SK-N-SH treated with all-trans-retinoic acid at 6 μM for 48 hours (cell line): ENCODE results near the gene SARS2.

ENCODE experiments used
- ATAC-seq: fragments of 200-7000 bp; cut with Tn5 transposase; 3 replicates; pipeline ENCODE4 v1.9.1; 2020; ENCODE audit warnings: mild to moderate bottlenecking, moderate library complexity
- ARNTL ChIP-seq: fragments of 450-650 bp; formaldehyde crosslinking; IDR thresholded peaks from 2 replicates; pipeline ENCODE4 v1.5.0; 2020; ENCODE audit warnings: low read depth, mild to moderate bottlenecking, moderate library complexity, borderline replicate concordance
- BACH2 ChIP-seq: fragments of 250-450 bp; sonication (Bioruptor Pico); IDR thresholded peaks from 2 replicates; pipeline ENCODE4 v1.9.0; 2021; ENCODE audit warnings: mild to moderate bottlenecking, borderline replicate concordance
- CSDC2 ChIP-seq: fragments of 250-450 bp; sonication (Bioruptor Pico); IDR thresholded peaks from 2 replicates; pipeline ENCODE4 v1.5.0; 2020; ENCODE audit warnings: mild to moderate bottlenecking, moderate library complexity
- ESRRG ChIP-seq: fragments of 250-450 bp; sonication (Bioruptor Pico); IDR thresholded peaks from 2 replicates; pipeline ENCODE4 v1.6.1; 2021; ENCODE audit warnings: mild to moderate bottlenecking
- GLIS3 ChIP-seq: fragments of 250-450 bp; sonication (Bioruptor Pico); IDR thresholded peaks from 2 replicates; pipeline ENCODE4 v1.5.0; 2020; ENCODE audit warnings: mild to moderate bottlenecking, moderate library complexity
- OSR1 ChIP-seq: fragments of 250-450 bp; sonication (Bioruptor Pico); IDR thresholded peaks from 2 replicates; pipeline ENCODE4 v1.8.0; 2022; ENCODE audit warnings: moderate library complexity, mild to moderate bottlenecking, inconsistent platforms
- RARB ChIP-seq: fragments of 250-450 bp; sonication (Bioruptor Pico); IDR thresholded peaks from 2 replicates; pipeline ENCODE4 v1.8.0; 2021; ENCODE audit warnings: mild to moderate bottlenecking, moderate library complexity
- TCF4 ChIP-seq: fragments of 250-450 bp; sonication (Bioruptor Pico); IDR thresholded peaks from 2 replicates; pipeline ENCODE4 v1.8.0; 2021; ENCODE audit warnings: mild to moderate bottlenecking, moderate library complexity, borderline replicate concordance
- TOX ChIP-seq: fragments of 250-450 bp; sonication (Bioruptor Pico); IDR thresholded peaks from 2 replicates; pipeline ENCODE4 v1.8.0; 2021; ENCODE audit warnings: mild to moderate bottlenecking, moderate library complexity, borderline replicate concordance
- ZC3H10 ChIP-seq: fragments of 250-450 bp; sonication (Bioruptor Pico); IDR thresholded peaks from 2 replicates; pipeline ENCODE4 v1.5.1; 2021; ENCODE audit warnings: mild to moderate bottlenecking, moderate library complexity
- ZFP3 ChIP-seq: fragments of 250-450 bp; sonication (Bioruptor Pico); IDR thresholded peaks from 2 replicates; pipeline ENCODE4 v1.5.0; 2020; ENCODE audit warnings: mild to moderate bottlenecking, moderate library complexity
- ZFP30 ChIP-seq: fragments of 450-650 bp; formaldehyde crosslinking; IDR thresholded peaks from 2 replicates; pipeline ENCODE4 v1.5.0; 2022; ENCODE audit warnings: mild to moderate bottlenecking, moderate library complexity
- ZNF565 ChIP-seq: fragments of 450-650 bp; formaldehyde crosslinking; conservative IDR thresholded peaks from 2 replicates; pipeline ENCODE4 v1.5.0; 2020; ENCODE audit warnings: low read depth, mild to moderate bottlenecking, moderate library complexity
- ZNF70 ChIP-seq: fragments of 450-650 bp; formaldehyde crosslinking; IDR thresholded peaks from 2 replicates; pipeline ENCODE4 v1.5.0; 2020; ENCODE audit warnings: mild to moderate bottlenecking, moderate library complexity
- ZNF8 ChIP-seq: fragments of 450-650 bp; formaldehyde crosslinking; IDR thresholded peaks from 2 replicates; pipeline ENCODE4 v1.5.0; 2020; ENCODE audit warnings: mild to moderate bottlenecking, moderate library complexity
- TF ChIP-seq, protein P1 (sequence below): fragments of 250-450 bp; sonication (Bioruptor Pico); IDR thresholded peaks from 2 replicates; pipeline ENCODE4 v1.5.0; 2020; ENCODE audit warnings: mild to moderate bottlenecking, moderate library complexity
- TF ChIP-seq, protein P2 (sequence below): fragments of 250-450 bp; sonication (Bioruptor Pico); IDR thresholded peaks from 2 replicates; pipeline ENCODE4 v1.5.1; 2020; ENCODE audit warnings: low read depth, mild to moderate bottlenecking, moderate library complexity
- TF ChIP-seq, protein P3 (sequence below): fragments of 250-450 bp; sonication (Bioruptor Pico); IDR thresholded peaks from 2 replicates; pipeline ENCODE4 v1.8.0; 2020; ENCODE audit warnings: mild to moderate bottlenecking, moderate library complexity, borderline replicate concordance
- TF ChIP-seq, protein P4 (sequence below): fragments of 250-450 bp; sonication (Bioruptor Pico); IDR thresholded peaks from 2 replicates; pipeline ENCODE4 v1.5.1; 2021; ENCODE audit warnings: mild to moderate bottlenecking, moderate library complexity
- TF ChIP-seq, protein P5 (sequence below): fragments of 250-450 bp; sonication (Bioruptor Pico); IDR thresholded peaks from 2 replicates; pipeline ENCODE4 v1.8.0; 2021; ENCODE audit warnings: low read depth, mild to moderate bottlenecking, moderate library complexity, borderline replicate concordance

The SARS2 gene

DNA sequence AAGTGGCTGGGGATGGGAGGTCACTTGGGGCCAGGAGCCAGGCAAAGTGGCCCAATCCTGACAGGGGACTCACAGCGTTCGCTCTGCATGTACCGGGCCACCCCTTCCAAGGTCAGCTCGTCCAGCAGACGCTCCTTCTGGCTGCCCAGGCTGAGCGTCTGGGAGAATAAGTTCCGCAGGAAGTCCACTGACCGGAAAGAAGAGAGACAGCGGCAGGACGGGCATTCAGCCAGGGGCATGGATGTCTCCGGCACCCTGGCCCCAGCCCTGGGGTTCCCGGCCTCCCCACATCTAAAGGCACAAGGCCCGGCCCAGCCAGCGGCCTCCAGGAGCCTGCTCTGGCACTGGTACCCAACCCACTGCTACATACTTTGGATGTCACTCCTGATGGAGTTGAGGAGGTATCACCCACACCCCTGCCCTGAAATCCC is 37.2 kb downstream of the SARS2 start:
- ATAC-seq = no peak
- TF ChIP-seq ZNF70 (CRISPR knock-in tag) (no peak), ZFP3 (CRISPR knock-in tag) (no peak)
- TF ChIP-seq, protein P1, sequence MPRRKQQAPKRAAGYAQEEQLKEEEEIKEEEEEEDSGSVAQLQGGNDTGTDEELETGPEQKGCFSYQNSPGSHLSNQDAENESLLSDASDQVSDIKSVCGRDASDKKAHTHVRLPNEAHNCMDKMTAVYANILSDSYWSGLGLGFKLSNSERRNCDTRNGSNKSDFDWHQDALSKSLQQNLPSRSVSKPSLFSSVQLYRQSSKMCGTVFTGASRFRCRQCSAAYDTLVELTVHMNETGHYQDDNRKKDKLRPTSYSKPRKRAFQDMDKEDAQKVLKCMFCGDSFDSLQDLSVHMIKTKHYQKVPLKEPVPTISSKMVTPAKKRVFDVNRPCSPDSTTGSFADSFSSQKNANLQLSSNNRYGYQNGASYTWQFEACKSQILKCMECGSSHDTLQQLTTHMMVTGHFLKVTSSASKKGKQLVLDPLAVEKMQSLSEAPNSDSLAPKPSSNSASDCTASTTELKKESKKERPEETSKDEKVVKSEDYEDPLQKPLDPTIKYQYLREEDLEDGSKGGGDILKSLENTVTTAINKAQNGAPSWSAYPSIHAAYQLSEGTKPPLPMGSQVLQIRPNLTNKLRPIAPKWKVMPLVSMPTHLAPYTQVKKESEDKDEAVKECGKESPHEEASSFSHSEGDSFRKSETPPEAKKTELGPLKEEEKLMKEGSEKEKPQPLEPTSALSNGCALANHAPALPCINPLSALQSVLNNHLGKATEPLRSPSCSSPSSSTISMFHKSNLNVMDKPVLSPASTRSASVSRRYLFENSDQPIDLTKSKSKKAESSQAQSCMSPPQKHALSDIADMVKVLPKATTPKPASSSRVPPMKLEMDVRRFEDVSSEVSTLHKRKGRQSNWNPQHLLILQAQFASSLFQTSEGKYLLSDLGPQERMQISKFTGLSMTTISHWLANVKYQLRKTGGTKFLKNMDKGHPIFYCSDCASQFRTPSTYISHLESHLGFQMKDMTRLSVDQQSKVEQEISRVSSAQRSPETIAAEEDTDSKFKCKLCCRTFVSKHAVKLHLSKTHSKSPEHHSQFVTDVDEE (CRISPR knock-in tag) = no peak
- TF ChIP-seq, all 23 proteins: peak for 0

DNA sequence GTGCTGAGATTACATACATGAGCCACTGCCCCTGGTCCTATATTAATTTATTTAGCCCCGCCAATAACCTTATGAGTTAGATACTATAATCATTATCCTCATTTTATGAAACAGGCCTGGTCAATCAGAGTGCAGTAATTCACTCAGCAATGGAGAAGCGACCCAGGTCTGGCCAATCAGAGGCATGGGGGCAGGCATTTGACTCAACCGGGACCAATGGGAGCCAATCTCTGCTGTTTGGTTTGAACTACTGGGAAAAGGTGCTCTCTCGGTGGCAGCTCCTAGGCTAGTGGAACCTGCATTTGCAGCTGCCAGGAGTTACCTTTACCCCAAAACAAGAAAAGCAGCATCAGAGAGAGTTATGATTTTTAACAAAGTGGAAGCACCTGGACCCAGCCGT is 37.7 kb downstream of the SARS2 start:
- ATAC-seq = no peak
- TF ChIP-seq TOX (CRISPR knock-in tag) = no peak
- TF ChIP-seq ZNF565 (CRISPR knock-in tag) = no peak
- TF ChIP-seq, protein P2, sequence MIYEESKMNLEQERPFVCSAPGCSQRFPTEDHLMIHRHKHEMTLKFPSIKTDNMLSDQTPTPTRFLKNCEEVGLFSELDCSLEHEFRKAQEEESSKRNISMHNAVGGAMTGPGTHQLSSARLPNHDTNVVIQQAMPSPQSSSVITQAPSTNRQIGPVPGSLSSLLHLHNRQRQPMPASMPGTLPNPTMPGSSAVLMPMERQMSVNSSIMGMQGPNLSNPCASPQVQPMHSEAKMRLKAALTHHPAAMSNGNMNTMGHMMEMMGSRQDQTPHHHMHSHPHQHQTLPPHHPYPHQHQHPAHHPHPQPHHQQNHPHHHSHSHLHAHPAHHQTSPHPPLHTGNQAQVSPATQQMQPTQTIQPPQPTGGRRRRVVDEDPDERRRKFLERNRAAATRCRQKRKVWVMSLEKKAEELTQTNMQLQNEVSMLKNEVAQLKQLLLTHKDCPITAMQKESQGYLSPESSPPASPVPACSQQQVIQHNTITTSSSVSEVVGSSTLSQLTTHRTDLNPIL (CRISPR knock-in tag) = no peak
- TF ChIP-seq TCF4 (CRISPR knock-in tag) = no peak
- TF ChIP-seq OSR1 = no peak
- no peak for TF ChIP-seq BACH2 (CRISPR knock-in tag)
- TF ChIP-seq, protein P3, sequence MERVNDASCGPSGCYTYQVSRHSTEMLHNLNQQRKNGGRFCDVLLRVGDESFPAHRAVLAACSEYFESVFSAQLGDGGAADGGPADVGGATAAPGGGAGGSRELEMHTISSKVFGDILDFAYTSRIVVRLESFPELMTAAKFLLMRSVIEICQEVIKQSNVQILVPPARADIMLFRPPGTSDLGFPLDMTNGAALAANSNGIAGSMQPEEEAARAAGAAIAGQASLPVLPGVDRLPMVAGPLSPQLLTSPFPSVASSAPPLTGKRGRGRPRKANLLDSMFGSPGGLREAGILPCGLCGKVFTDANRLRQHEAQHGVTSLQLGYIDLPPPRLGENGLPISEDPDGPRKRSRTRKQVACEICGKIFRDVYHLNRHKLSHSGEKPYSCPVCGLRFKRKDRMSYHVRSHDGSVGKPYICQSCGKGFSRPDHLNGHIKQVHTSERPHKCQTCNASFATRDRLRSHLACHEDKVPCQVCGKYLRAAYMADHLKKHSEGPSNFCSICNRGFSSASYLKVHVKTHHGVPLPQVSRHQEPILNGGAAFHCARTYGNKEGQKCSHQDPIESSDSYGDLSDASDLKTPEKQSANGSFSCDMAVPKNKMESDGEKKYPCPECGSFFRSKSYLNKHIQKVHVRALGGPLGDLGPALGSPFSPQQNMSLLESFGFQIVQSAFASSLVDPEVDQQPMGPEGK (CRISPR knock-in tag) = no peak
- TF ChIP-seq ESRRG (CRISPR knock-in tag) = no peak
- no peak for TF ChIP-seq ZNF8 (CRISPR knock-in tag)
- no peak for TF ChIP-seq RARB (CRISPR knock-in tag)
- TF ChIP-seq, protein P4, sequence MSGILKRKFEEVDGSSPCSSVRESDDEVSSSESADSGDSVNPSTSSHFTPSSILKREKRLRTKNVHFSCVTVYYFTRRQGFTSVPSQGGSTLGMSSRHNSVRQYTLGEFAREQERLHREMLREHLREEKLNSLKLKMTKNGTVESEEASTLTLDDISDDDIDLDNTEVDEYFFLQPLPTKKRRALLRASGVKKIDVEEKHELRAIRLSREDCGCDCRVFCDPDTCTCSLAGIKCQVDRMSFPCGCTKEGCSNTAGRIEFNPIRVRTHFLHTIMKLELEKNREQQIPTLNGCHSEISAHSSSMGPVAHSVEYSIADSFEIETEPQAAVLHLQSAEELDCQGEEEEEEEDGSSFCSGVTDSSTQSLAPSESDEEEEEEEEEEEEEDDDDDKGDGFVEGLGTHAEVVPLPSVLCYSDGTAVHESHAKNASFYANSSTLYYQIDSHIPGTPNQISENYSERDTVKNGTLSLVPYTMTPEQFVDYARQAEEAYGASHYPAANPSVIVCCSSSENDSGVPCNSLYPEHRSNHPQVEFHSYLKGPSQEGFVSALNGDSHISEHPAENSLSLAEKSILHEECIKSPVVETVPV = no peak
- TF ChIP-seq, protein P1 (CRISPR knock-in tag) = no peak
- no peak for TF ChIP-seq CSDC2 (CRISPR knock-in tag)
- TF ChIP-seq ZC3H10 = no peak
- no peak for TF ChIP-seq GLIS3
- no peak for TF ChIP-seq ZNF70 (CRISPR knock-in tag)
- no peak for TF ChIP-seq ZFP30
- no peak for TF ChIP-seq ZFP3 (CRISPR knock-in tag)

DNA sequence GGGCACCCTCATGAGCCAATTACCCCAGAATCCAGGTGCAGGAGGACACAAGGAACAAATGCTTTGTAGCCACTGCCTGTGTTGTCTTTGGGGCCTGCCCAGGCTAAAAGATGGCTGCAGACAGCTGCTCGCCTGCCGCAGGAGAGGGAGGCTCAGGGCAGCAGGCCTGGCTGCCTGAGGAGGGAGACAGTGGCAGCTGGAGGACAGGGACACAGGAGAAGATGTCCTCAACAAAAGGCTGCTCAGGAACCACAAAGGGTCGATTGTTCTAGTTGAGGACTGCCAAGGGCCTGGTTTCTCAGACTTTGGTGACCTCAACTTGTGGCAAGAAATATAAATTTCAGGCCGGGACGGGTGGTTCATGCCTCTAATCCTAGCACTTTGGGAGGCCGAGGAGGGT is 38.8 kb downstream of the SARS2 start:
- TF ChIP-seq BACH2 (CRISPR knock-in tag) = no peak
- no peak for TF ChIP-seq GLIS3
- TF ChIP-seq ZC3H10 = no peak
- TF ChIP-seq ZFP3 (CRISPR knock-in tag) = no peak
- TF ChIP-seq, protein P2 (CRISPR knock-in tag) = no peak
- TF ChIP-seq, protein P5, sequence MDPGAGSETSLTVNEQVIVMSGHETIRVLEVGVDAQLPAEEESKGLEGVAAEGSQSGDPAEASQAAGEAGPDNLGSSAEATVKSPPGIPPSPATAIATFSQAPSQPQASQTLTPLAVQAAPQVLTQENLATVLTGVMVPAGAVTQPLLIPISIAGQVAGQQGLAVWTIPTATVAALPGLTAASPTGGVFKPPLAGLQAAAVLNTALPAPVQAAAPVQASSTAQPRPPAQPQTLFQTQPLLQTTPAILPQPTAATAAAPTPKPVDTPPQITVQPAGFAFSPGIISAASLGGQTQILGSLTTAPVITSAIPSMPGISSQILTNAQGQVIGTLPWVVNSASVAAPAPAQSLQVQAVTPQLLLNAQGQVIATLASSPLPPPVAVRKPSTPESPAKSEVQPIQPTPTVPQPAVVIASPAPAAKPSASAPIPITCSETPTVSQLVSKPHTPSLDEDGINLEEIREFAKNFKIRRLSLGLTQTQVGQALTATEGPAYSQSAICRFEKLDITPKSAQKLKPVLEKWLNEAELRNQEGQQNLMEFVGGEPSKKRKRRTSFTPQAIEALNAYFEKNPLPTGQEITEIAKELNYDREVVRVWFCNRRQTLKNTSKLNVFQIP (CRISPR knock-in tag) = no peak
- TF ChIP-seq ARNTL = no peak
- no peak for TF ChIP-seq CSDC2 (CRISPR knock-in tag)
- TF ChIP-seq, protein P1 (CRISPR knock-in tag) = no peak
- TF ChIP-seq RARB (CRISPR knock-in tag) = no peak
- TF ChIP-seq, all 23 proteins: peak for 0
- no peak for ATAC-seq
